ENCODE measurements around the gene DHFR.

DNA sequence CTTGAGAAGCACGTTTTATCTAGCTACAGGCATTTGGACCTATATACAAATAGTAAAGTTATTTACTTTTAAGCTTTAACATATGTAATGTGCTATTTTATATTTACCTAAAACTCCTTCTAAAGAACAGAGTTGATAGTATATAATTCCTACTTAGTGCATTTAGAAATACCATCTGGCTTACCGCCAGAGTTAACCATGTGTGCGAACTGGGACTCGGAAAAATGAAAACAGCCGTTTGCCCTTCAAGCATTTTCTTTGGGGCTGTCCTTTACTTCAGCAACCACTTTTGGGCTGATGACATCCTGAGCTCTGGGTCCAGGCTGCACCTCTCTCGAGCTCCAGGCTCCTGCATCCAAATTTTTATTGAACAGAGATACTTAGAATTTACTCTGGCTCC is 21.9 kb upstream of the DHFR start:
- TF ChIP-seq, protein P1, sequence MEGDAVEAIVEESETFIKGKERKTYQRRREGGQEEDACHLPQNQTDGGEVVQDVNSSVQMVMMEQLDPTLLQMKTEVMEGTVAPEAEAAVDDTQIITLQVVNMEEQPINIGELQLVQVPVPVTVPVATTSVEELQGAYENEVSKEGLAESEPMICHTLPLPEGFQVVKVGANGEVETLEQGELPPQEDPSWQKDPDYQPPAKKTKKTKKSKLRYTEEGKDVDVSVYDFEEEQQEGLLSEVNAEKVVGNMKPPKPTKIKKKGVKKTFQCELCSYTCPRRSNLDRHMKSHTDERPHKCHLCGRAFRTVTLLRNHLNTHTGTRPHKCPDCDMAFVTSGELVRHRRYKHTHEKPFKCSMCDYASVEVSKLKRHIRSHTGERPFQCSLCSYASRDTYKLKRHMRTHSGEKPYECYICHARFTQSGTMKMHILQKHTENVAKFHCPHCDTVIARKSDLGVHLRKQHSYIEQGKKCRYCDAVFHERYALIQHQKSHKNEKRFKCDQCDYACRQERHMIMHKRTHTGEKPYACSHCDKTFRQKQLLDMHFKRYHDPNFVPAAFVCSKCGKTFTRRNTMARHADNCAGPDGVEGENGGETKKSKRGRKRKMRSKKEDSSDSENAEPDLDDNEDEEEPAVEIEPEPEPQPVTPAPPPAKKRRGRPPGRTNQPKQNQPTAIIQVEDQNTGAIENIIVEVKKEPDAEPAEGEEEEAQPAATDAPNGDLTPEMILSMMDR (IDR thresholded peaks at IDR 0.05): no peak
- no peak for TF ChIP-seq POLR2AphosphoS5 (IDR thresholded peaks at IDR 0.05)
- TF ChIP-seq POLR2A (IDR thresholded peaks at IDR 0.05): no peak

Measured in breast epithelium (tissue), 3 donors.